Common myeloid progenitor, CD34-positive (primary cell): ENCODE data around the gene CELF2.

ENCODE experiments used
- CTCF ChIA-PET: fragments of 350-600 bp; sonication (Branson Sonifier 250); formaldehyde crosslinking; loops from one replicate; lab custom pipeline; 2021; ENCODE audit warnings: antibody characterized with exemption; lab: Charles Lee
- POLR2A ChIA-PET: fragments of 350-600 bp; sonication (Branson Sonifier 250); formaldehyde crosslinking; loops from one replicate; lab custom pipeline; 2021; ENCODE audit warnings: antibody characterized with exemption; lab: Charles Lee
- DNase-seq, 3 donors: peaks; one replicate each; pipeline versions ENCODE4 v3.0.0 to v3.0.0-alpha.2; 2013
- H3K27ac ChIP-seq, 2 experiments: 1 replicate in 1 of 2; 2 replicates in 1 of 2; pipeline ENCODE4 v1.7.0; 2013; ENCODE audit warnings: inconsistent platforms in 2 of 2, low read length in 2 of 2, mild to moderate bottlenecking in 2 of 2, low read depth in 1 of 2, moderate library complexity in 1 of 2; ENCODE audit not compliant: severe bottlenecking in 2 of 2, insufficient read depth in 1 of 2, poor library complexity in 1 of 2
- H3K27me3 ChIP-seq, 5 experiments: replicated peaks in 2 of 5; 1 replicate in 3 of 5; 2 replicates in 2 of 5; pipeline versions ENCODE4 v1.6.1 to v1.7.0; 2013; ENCODE audit warnings: low read length in 4 of 5, mild to moderate bottlenecking in 2 of 5, moderate library complexity in 2 of 5, inconsistent platforms in 1 of 5; ENCODE audit not compliant: insufficient read depth in 5 of 5, control insufficient read depth in 4 of 5
- H3K36me3 ChIP-seq, 4 experiments: 1 replicate in 2 of 4; 2 replicates in 2 of 4; pipeline versions ENCODE4 v1.6.1 to v1.7.0; 2013; ENCODE audit warnings: low read length in 3 of 4, control low read depth in 1 of 4, mild to moderate bottlenecking in 1 of 4; ENCODE audit not compliant: control insufficient read depth in 4 of 4, insufficient read depth in 4 of 4
- H3K4me1 ChIP-seq, 4 experiments: 1 replicate in 3 of 4; 2 replicates in 1 of 4; pipeline versions ENCODE4 v1.6.1 to v1.7.1; 2013; ENCODE audit warnings: low read length in 3 of 4, mild to moderate bottlenecking in 3 of 4, control low read depth in 1 of 4, inconsistent platforms in 1 of 4, moderate library complexity in 1 of 4; ENCODE audit not compliant: control insufficient read depth in 4 of 4, insufficient read depth in 4 of 4; ENCODE audit errors: control extremely low read depth in 1 of 4
- H3K4me3 ChIP-seq, 7 experiments: 1 replicate in 4 of 7; 2 replicates in 3 of 7; pipeline versions ENCODE4 v1.5.1 to v1.7.0; 2013; ENCODE audit warnings: mild to moderate bottlenecking in 7 of 7, low read length in 6 of 7, moderate library complexity in 6 of 7, inconsistent platforms in 2 of 7, low read depth in 2 of 7, control low read depth in 1 of 7; ENCODE audit not compliant: insufficient read depth in 4 of 7, control insufficient read depth in 1 of 7; ENCODE audit errors: extremely low read depth in 1 of 7
- H3K9me3 ChIP-seq, 5 experiments: 1 replicate in 4 of 5; 2 replicates in 1 of 5; pipeline versions ENCODE4 v1.6.1 to v1.7.1; 2013; ENCODE audit warnings: low read length in 4 of 5, mild to moderate bottlenecking in 2 of 5, inconsistent platforms in 1 of 5, low read depth in 1 of 5, moderate library complexity in 1 of 5; ENCODE audit not compliant: control insufficient read depth in 4 of 5, insufficient read depth in 2 of 5; ENCODE audit errors: control extremely low read depth in 1 of 5
- WGBS: methylation state at CpG from one replicate; pipeline ENCODE4 v1.1.5; 2013; ENCODE audit not compliant: insufficient coverage; 5-methylcytosine and 5-hydroxymethylcytosine counted together

Gene CELF2

GRCh38 chr10:11168423-11169090, 150.9 kb downstream of the CELF2 start:
- ChIA-PET CTCF (interaction anchor here (0.6 to 9.0 kb wide), 10 partner anchors 10 to 817 kb away, joined by 3 to 78 read pairs (median 4); no protein-coding TSS in a partner anchor), POLR2A (interaction anchor here (1.4 to 7.4 kb wide), 2 partner anchors 10 to 27 kb away, joined by 4 to 63 read pairs; no protein-coding TSS in a partner anchor)
- H3K36me3 ChIP-seq = peaks cover 5 to 57% (median 28%) of the 10 kb centered on the region in 4 experiments
- WGBS = 10% methylated on average over 4 of the region's 6 CpGs
- no peaks in the 10 kb centered on the region for H3K9me3 ChIP-seq
- DNase-seq = no peak
- no peaks in the 10 kb centered on the region for H3K27me3 ChIP-seq
- H3K4me1 ChIP-seq = peaks cover 70 to 80% (median 74%) of the 10 kb centered on the region in 4 experiments
- peak overlapping the region; percentile 85 to 95 for H3K27ac ChIP-seq
- H3K4me3 ChIP-seq = peak overlapping the region in 6 of 7 experiments; percentile 88 to 99 (median 98)

- 46% methylated on average over 2 of the region's 2 CpGs for WGBS
- no peaks in the 10 kb centered on the region for H3K27me3 ChIP-seq
- POLR2A ChIA-PET = interaction anchor here (1.3 to 7.4 kb wide), 3 partner anchors 8 to 28 kb away, joined by 4 to 63 read pairs (median 4); no protein-coding TSS in a partner anchor
- CTCF ChIA-PET = interaction anchor here (1.0 to 9.0 kb wide), 5 partner anchors 9 to 57 kb away, joined by 3 to 58 read pairs (median 10); no protein-coding TSS in a partner anchor
- H3K9me3 ChIP-seq = no peaks in the 10 kb centered on the region
- peak overlapping the region; percentile 85 to 95 for H3K27ac ChIP-seq
- DNase-seq = no peak
- H3K4me1 ChIP-seq = peaks cover 72 to 83% (median 80%) of the 10 kb centered on the region in 4 experiments
- H3K4me3 ChIP-seq = peak overlapping the region in 6 of 7 experiments; percentile 88 to 99 (median 98)
- H3K36me3 ChIP-seq = peaks cover 7 to 70% (median 33%) of the 10 kb centered on the region in 4 experiments
Observed at GRCh38 chr10:11169976-11170375, 152.3 kb downstream of the CELF2 start.

GRCh38 chr10:11170574-11170973, 152.9 kb downstream of the CELF2 start:
- Histone ChIP-seq H3K27ac (peak overlapping the region; percentile 85 to 95), H3K27me3 (no peaks in the 10 kb centered on the region), H3K36me3 (peaks cover 7 to 76% (median 37%) of the 10 kb centered on the region in 4 experiments), H3K4me1 (peaks cover 78 to 87% (median 86%) of the 10 kb centered on the region in 4 experiments), H3K4me3 (peak overlapping the region in 6 of 7 experiments; percentile 88 to 99 (median 98)), H3K9me3 (no peaks in the 10 kb centered on the region)
- DNase-seq = no peak
- 0% methylated on average over 3 of the region's 8 CpGs for WGBS
- CTCF ChIA-PET = interaction anchor here (0.6 to 9.0 kb wide), 5 partner anchors 8 to 58 kb away, joined by 3 to 58 read pairs (median 10); no protein-coding TSS in a partner anchor
- POLR2A ChIA-PET = interaction anchor here (0.8 to 1.3 kb wide), 2 partner anchors 25 to 29 kb away, joined by 4 to 5 read pairs; no protein-coding TSS in a partner anchor

GRCh38 chr10:11170993-11171851, 153.6 kb downstream of the CELF2 start:
- Histone ChIP-seq H3K27me3 (no peaks in the 10 kb centered on the region), H3K4me3 (peak overlapping the region in 6 of 7 experiments; percentile 88 to 99 (median 98)), H3K9me3 (no peaks in the 10 kb centered on the region), H3K4me1 (peaks cover 85 to 94% (median 92%) of the 10 kb centered on the region in 4 experiments), H3K36me3 (peaks cover 7 to 83% (median 42%) of the 10 kb centered on the region in 4 experiments), H3K27ac (peak overlapping the region; percentile 85 to 95)
- 0% methylated on average over 6 of the region's 8 CpGs for whole genome bisulfite sequencing
- ChIA-PET POLR2A (interaction anchor here (0.8 to 1.3 kb wide), 3 partner anchors 9 to 30 kb away, joined by 4 to 5 read pairs (median 4); no protein-coding TSS in a partner anchor), CTCF (interaction anchor here (0.6 to 9.0 kb wide), 4 partner anchors 8 to 58 kb away, joined by 3 to 58 read pairs (median 8); no protein-coding TSS in a partner anchor)
- DNase-seq = peak; percentile 67 to 85 (median 82)

GRCh38 chr10:11173042-11173441, 155.4 kb downstream of the CELF2 start:
- peaks cover 11 to 84% (median 44%) of the 10 kb centered on the region in 4 experiments for H3K36me3 ChIP-seq
- CTCF ChIA-PET = interaction anchor here (1.3 to 2.4 kb wide), 4 partner anchors 9 to 58 kb away, joined by 3 to 11 read pairs (median 4); no protein-coding TSS in a partner anchor
- WGBS = 63% methylated on average over 2 of the region's 5 CpGs
- peaks cover 95 to 100% (median 97%) of the 10 kb centered on the region in 4 experiments for H3K4me1 ChIP-seq
- POLR2A ChIA-PET = no interaction called here
- H3K4me3 ChIP-seq = peak overlapping the region in 6 of 7 experiments; percentile 8 to 99 (median 28)
- no peak for DNase-seq
- no peaks in the 10 kb centered on the region for H3K27me3 ChIP-seq
- H3K27ac ChIP-seq = peak overlapping the region; percentile 64 to 95
- H3K9me3 ChIP-seq = no peaks in the 10 kb centered on the region

GRCh38 chr10:11175823-11176243, 158.2 kb downstream of the CELF2 start:
- peak overlapping the region; percentile 70 to 95 for H3K27ac ChIP-seq
- H3K4me1 ChIP-seq = peaks cover 78 to 99% (median 94%) of the 10 kb centered on the region in 4 experiments
- no peaks in the 10 kb centered on the region for H3K27me3 ChIP-seq
- ChIA-PET POLR2A (interaction anchor here (2.0 kb wide), 1 partner anchor 12 kb away, joined by 11 read pairs; no protein-coding TSS in a partner anchor), CTCF (interaction anchor here (0.7 to 1.4 kb wide), 3 partner anchors 9 to 26 kb away, joined by 3 to 4 read pairs (median 4); no protein-coding TSS in a partner anchor)
- no peaks in the 10 kb centered on the region for H3K9me3 ChIP-seq
- H3K4me3 ChIP-seq = peak overlapping the region in 6 of 7 experiments; percentile 9 to 44 (median 24)
- peak in 2 of 3 donors; percentile 68 to 71 for DNase-seq
- peaks cover 13 to 81% (median 49%) of the 10 kb centered on the region in 4 experiments for H3K36me3 ChIP-seq
- 85% methylated on average over 6 of the region's 11 CpGs for WGBS
